GM10266 (cell line): ENCODE data around the gene SMYD3.

ENCODE experiments used
- DNase-seq: peaks from one replicate; pipeline ENCODE4 v3.0.0; 2012; ENCODE audit errors: extremely low spot score
- TF ChIP-seq, protein P1 (sequence below): IDR thresholded peaks from 2 replicates; pipeline ENCODE4 v1.5.1; 2012; ENCODE audit warnings: mild to moderate bottlenecking, low read depth; ENCODE audit not compliant: control insufficient read depth, insufficient read depth; ENCODE audit errors: missing control alignments

SMYD3 gene

DNA sequence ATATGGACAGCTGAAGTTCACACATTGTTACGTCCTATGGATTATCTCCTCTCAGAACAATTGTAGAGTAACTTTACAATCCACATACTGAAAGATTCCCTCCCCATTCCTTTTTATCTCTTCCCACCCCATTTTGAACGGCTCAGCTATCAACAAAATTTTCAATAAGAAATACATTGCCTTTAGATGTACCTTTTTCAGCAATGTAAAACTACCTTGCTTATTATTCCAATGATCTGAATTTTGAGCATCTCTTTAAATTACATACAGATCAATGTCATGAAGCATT is 503.7 kb downstream of the SMYD3 start:
- DNase-seq: no peak
- TF ChIP-seq, protein P1, sequence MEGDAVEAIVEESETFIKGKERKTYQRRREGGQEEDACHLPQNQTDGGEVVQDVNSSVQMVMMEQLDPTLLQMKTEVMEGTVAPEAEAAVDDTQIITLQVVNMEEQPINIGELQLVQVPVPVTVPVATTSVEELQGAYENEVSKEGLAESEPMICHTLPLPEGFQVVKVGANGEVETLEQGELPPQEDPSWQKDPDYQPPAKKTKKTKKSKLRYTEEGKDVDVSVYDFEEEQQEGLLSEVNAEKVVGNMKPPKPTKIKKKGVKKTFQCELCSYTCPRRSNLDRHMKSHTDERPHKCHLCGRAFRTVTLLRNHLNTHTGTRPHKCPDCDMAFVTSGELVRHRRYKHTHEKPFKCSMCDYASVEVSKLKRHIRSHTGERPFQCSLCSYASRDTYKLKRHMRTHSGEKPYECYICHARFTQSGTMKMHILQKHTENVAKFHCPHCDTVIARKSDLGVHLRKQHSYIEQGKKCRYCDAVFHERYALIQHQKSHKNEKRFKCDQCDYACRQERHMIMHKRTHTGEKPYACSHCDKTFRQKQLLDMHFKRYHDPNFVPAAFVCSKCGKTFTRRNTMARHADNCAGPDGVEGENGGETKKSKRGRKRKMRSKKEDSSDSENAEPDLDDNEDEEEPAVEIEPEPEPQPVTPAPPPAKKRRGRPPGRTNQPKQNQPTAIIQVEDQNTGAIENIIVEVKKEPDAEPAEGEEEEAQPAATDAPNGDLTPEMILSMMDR: no peak

DNA sequence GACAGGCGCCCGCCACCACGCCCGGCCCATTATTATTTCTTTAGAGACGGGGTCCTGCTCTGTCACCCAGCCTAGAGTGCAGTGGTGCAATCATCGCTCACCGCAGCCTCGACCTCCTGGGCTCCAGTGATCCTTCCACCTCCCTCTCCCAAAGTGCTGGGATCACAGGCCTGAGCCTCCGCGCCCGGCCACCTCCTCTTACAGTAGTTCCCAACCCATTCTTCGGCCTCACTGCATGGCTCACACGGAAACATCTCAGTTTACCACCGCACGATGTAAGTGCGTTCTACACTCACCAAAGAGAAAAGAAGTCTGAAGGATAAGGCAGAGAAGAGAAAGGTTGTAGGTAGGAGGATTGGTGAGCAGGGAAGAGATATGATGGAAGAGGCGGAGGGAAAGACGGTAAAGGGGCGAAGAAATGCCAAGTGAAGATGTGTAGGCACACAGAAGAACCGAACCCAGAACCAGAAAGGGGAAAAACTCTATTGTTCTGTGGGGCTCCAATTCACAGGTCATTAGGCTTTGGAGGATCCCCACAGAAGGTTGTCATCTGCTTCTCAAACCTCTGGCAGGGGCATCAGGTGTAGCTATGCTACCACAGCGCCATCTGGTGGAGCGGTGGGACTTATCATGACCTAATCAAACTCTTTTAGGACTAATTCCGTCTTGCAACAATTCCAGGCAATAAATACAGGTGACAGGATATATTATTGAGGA is 504.2 kb downstream of the SMYD3 start:
- DNase-seq: peak; percentile 62
- TF ChIP-seq, protein P1: peak; percentile 82

DNA sequence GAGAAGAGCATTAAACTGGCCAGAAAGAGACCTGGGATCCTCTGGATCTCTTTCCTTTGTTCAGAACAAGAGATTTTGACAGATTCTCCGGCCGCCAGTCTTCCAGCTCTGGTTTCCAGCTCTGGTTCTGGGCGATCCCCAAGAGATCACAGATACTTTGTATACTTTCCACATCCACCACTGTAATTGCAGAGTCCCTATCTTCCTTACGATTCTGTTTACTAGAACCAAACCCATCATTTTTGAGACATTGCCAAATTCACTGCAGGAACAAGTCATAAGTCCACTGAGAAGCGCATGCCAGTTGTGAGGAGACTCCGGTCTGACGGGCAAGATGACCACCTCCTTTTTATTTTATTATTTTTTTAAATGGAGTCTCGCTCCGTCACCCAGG is 505.2 kb downstream of the SMYD3 start:
- no peak for DNase-seq
- TF ChIP-seq, protein P1: no peak

DNA sequence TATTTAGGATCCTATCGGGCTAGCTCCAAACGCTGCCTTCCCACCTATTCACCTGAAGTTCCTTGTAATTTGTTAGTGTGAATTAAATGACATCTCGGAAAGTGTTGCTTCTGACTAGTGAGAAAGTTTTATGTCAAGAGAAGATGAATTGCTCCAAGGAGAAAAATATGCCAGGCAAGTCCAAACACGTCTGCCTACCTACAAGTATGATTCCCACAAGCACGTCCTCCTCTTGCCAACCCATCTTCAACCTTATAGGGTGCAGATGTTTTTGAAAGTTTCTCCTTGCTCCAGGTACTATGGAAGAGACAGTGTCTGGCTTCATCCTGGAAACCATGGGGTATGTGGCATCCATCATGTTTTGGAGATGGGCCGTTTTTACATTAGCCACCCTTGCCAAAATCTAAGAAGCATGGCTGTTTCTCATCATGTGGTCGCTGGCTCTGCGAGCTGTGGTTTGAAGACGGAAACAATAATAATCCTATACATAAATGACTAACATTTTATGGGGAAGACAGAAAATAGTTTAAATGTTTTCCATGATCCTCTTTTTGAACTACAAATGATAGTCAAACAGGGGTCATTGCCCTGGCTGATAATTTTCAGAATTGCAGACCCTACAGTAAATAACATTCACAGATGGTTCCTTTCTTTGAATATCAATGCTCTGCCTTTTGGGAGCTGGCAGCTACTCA is 505.8 kb downstream of the SMYD3 start:
- TF ChIP-seq, protein P1: no peak
- no peak for DNase-seq

DNA sequence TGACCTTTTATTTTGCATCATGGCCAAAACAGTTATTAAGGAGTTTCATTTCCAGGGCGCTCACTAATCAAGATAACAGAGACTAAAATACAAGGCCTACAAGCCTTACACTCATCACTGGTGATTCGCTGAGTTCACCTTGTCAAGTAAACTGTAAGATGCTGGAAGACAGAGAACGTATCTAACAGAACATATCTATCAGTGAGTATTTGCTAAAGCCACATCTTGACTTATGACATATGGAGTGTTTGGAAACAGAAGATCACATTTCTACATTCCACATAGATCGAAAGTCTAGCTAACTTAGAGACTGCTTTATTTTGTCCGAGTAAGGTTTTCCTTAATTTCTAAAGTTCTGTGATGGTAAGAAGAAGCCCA is 506.5 kb downstream of the SMYD3 start:
- DNase-seq: no peak
- TF ChIP-seq, protein P1: no peak

DNA sequence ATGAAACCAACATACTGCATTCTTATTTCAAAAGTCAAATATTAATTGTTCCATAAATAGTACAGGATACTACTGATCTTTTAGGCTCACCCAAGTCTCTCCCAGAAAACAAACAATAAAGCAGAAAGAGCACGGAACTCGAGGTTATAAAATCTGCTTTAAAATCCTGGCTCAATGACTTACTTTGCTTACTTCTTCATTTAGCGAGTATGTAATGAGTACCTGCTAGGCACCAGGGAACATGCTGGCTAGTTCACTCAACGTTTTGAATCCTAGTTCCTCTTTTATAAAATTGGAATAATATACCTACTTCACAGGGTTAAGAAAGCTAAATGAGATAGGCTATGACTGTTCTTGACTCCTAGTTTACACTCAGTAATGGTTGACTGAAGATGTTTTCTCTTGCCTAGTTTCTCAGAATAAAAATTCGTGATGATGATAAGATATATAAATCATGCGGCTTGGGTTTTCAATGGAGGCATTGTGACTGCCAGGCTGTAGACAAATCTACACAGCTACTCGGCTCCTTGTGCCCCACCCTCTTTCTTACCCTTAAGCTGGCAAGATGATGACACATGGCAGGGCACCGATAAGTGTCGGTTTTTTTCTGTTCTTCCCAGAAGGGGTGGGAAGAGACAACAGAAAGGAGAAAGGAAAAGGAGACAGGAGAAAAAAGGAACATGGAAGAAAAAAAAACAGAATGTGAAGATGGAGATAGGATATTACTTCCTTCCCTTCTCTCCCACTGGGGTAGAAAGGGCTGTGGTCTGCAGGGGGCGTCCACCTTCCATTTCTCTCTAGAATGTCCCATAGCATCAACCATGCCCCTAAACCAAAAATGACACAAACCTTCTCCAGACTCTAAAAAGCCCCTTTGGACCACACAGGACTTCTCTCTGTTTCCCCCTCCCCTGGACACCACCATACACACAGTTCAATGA is 507.1 kb downstream of the SMYD3 start:
- DNase-seq: peak; percentile 14
- TF ChIP-seq, protein P1: no peak
